ENCODE measurements around the gene ATXN7L3.

ATXN7L3 gene

GRCh38 chr17:44218344-44219107 is 18.8 kb upstream of the ATXN7L3 start:
- DNase-seq (ENCODE audit: low read depth), result no peak

- DNase-seq (ENCODE audit: low read depth), result no peak
These were observed 18.2 kb upstream of the ATXN7L3 start for GRCh38 chr17:44217738-44218343.

- DNase-seq (ENCODE audit: low read depth), result no peak
These were observed 17.0 kb upstream of the ATXN7L3 start for GRCh38 chr17:44216694-44217093.

GRCh38 chr17:44216173-44216572 is 16.5 kb upstream of the ATXN7L3 start:
- DNase-seq (ENCODE audit: low read depth), result no peak

- no peak for DNase-seq (ENCODE audit: low read depth)
These were observed 15.2 kb upstream of the ATXN7L3 start for GRCh38 chr17:44214896-44215295.

GRCh38 chr17:44214230-44214494 is 14.5 kb upstream of the ATXN7L3 start:
- DNase-seq (ENCODE audit: low read depth), result no peak

- DNase-seq (ENCODE audit: low read depth), result no peak
These were observed 13.9 kb upstream of the ATXN7L3 start for GRCh38 chr17:44213403-44214229.

- DNase-seq (ENCODE audit: low read depth), result no peak
These were observed 13.1 kb upstream of the ATXN7L3 start for GRCh38 chr17:44212507-44213402.

GRCh38 chr17:44211281-44212265 is 11.9 kb upstream of the ATXN7L3 start:
- no peak for DNase-seq (ENCODE audit: low read depth)

GRCh38 chr17:44210342-44211192 is 10.9 kb upstream of the ATXN7L3 start:
- DNase-seq (ENCODE audit: low read depth), result no peak

GRCh38 chr17:44209786-44210341 is 10.2 kb upstream of the ATXN7L3 start:
- no peak for DNase-seq (ENCODE audit: low read depth)

- no peak for DNase-seq (ENCODE audit: low read depth)
These were observed 8.1 kb upstream of the ATXN7L3 start for GRCh38 chr17:44207743-44208142.

- DNase-seq (ENCODE audit: low read depth), result no peak
These were observed 7.6 kb upstream of the ATXN7L3 start for GRCh38 chr17:44207319-44207718.

- no peak for DNase-seq (ENCODE audit: low read depth)
These were observed 7.1 kb upstream of the ATXN7L3 start for GRCh38 chr17:44206825-44207155.

GRCh38 chr17:44205962-44206824 is 6.5 kb upstream of the ATXN7L3 start:
- DNase-seq (ENCODE audit: low read depth), result no peak

GRCh38 chr17:44204441-44204882 is 4.8 kb upstream of the ATXN7L3 start:
- no peak for DNase-seq (ENCODE audit: low read depth)

- DNase-seq (ENCODE audit: low read depth), result no peak
These were observed 4.2 kb upstream of the ATXN7L3 start for GRCh38 chr17:44203731-44204440.

- DNase-seq (ENCODE audit: low read depth), result no peak
These were observed 3.1 kb upstream of the ATXN7L3 start for GRCh38 chr17:44202756-44203155.

All from HS-5 (cell line).